NCI-H1092 (cell line): Measurements from ENCODE around the gene PSMA6.

Source experiments
- DNase-seq: peaks from one replicate; lab custom pipeline; 2025; lab: John Stamatoyannopoulos, UW

The PSMA6 gene

GRCh38 chr14:35367056-35367372 lies 74.8 kb downstream of the PSMA6 start:
- no peak for DNase-seq
